Caco-2 (cell line): Measurements from ENCODE around the gene VPS26A. TPM values are rescaled to one million over a fixed set of nuclear protein-coding genes. Genes with fewer than 3 reads are reported as not detected.
A peak's percentile ranks its signal among the peaks of the same experiment; 100 is the strongest.

Experiments
- BruUV-seq: library from RNA; stranded (reverse); fragments of 400-500 nt; replicated peaks from 2 replicates; lab custom pipeline; 2021; lab: Mats Ljungman, UMichigan
- CTCF ChIA-PET: fragments of 300-600 bp; sonication (Branson Sonifier 250); formaldehyde crosslinking; loops from one replicate; lab custom pipeline; 2022; ENCODE audit warnings: antibody characterized with exemption; lab: Charles Lee
- POLR2A ChIA-PET: fragments of 300-600 bp; sonication (Branson Sonifier 250); formaldehyde crosslinking; loops from one replicate; lab custom pipeline; 2022; ENCODE audit warnings: antibody characterized with exemption; lab: Charles Lee
- DNase-seq, 2 experiments: peaks; one replicate each; pipeline versions ENCODE4 v3.0.0 to v3.0.0-alpha.2; 2020 to 2022
- H3K27me3 ChIP-seq: replicated peaks from 2 replicates; pipeline ENCODE4 v1.6.0; 2011; ENCODE audit warnings: low read length; ENCODE audit not compliant: control insufficient read depth, insufficient read depth
- H3K36me3 ChIP-seq: 2 replicates; pipeline ENCODE4 v1.5.1; 2011; ENCODE audit warnings: low read length; ENCODE audit not compliant: control insufficient read depth, insufficient read depth
- H3K4me1 ChIP-seq: fragments of 250-450 bp; sonication (Bioruptor Pico); 2 replicates; pipeline ENCODE4 v1.5.1; 2020; ENCODE audit warnings: mild to moderate bottlenecking
- H3K4me3 ChIP-seq: 2 replicates; pipeline ENCODE4 v1.5.1; 2011; ENCODE audit warnings: low read depth, mild to moderate bottlenecking, control low read depth, low read length
- H3K9me3 ChIP-seq: fragments of 250-450 bp; sonication (Bioruptor Pico); 2 replicates; pipeline ENCODE4 v1.5.1; 2020; ENCODE audit warnings: mild to moderate bottlenecking, moderate library complexity
- H3K27ac Mint-ChIP-seq: one replicate; pipeline ENCODE4 v1.8.0; 2022; ENCODE audit warnings: mixed read lengths; ENCODE audit not compliant: unreplicated experiment
- H3K27me3 Mint-ChIP-seq: one replicate; pipeline ENCODE4 v1.8.0; 2022; ENCODE audit warnings: mixed read lengths; ENCODE audit not compliant: insufficient read depth, unreplicated experiment
- H3K36me3 Mint-ChIP-seq: one replicate; pipeline ENCODE4 v1.8.0; 2022; ENCODE audit warnings: mild to moderate bottlenecking, mixed read lengths; ENCODE audit not compliant: insufficient read depth, unreplicated experiment
- H3K4me1 Mint-ChIP-seq: one replicate; pipeline ENCODE4 v1.8.0; 2022; ENCODE audit warnings: low read depth, mixed read lengths; ENCODE audit not compliant: unreplicated experiment
- H3K4me3 Mint-ChIP-seq: one replicate; pipeline ENCODE4 v1.8.0; 2022; ENCODE audit warnings: mild to moderate bottlenecking, moderate library complexity, mixed read lengths; ENCODE audit not compliant: unreplicated experiment
- H3K9me3 Mint-ChIP-seq: one replicate; pipeline ENCODE4 v1.8.0; 2022; ENCODE audit warnings: mixed read lengths; ENCODE audit not compliant: unreplicated experiment
- intact Hi-C: fragments of 100-400 bp; cut with micrococcal nuclease; formaldehyde crosslinking; loops from one replicate; pipeline ENCODE4 v1.10.0; 2022; ENCODE audit not compliant: unreplicated experiment
- total RNA-seq: library from RNA; stranded (reverse); gene quantifications from 2 replicates; pipeline ENCODE4 v1.2.3, GENCODE V29; 2022
- TF ChIP-seq, protein P1 (sequence below), 2 experiments: fragments of 200-600 bp in 1 of 2; IDR thresholded peaks; 1 replicate in 1 of 2; 2 replicates in 1 of 2; pipeline versions ENCODE4 v1.5.1 to v1.8.0; 2011 to 2022; ENCODE audit warnings: antibody characterized with exemption in 1 of 2, control low read depth in 1 of 2, inconsistent platforms in 1 of 2, low read depth in 1 of 2, low read length in 1 of 2, mild to moderate bottlenecking in 1 of 2, moderate library complexity in 1 of 2; ENCODE audit not compliant: insufficient read depth in 1 of 2, severe bottlenecking in 1 of 2, unreplicated experiment in 1 of 2

Gene VPS26A
- total RNA-seq, 1 experiment from 2014 or later: 143 TPM

DNA sequence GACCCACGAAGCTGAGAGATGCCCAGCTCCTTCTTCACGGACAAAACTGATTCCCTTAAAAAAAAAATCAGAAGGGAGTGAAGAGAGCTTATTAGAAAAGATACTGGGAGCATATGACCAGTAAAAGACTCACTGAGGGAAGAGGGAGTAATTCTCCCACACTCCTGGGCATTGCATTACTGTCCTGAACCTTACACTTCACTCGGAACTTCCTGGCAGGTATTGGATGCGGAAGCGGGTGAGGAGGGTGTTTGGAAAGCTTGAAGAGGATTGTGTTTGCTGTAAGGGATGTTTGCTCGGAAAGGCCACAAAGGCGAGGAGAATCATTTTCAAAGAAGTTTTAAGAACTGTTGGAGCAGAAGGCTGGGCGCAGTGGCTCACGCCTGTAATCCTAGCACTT lies 96.5 kb downstream of the VPS26A start:
- Histone ChIP-seq H3K4me1 (peaks cover 72% of the 10 kb centered on the region), H3K9me3 (no peaks in the 10 kb centered on the region), H3K4me3 (peak overlapping the region; percentile 23), H3K36me3 (no peaks in the 10 kb centered on the region), H3K27me3 (no peaks in the 10 kb centered on the region)
- peak overlapping the region; percentile 86 for H3K27ac Mint-ChIP-seq
- H3K9me3 Mint-ChIP-seq: no peaks in the 10 kb centered on the region
- peak overlapping the region; percentile 68 for H3K4me3 Mint-ChIP-seq
- H3K36me3 Mint-ChIP-seq: peaks cover 10% of the 10 kb centered on the region
- H3K27me3 Mint-ChIP-seq: no peaks in the 10 kb centered on the region
- ChIA-PET POLR2A (interaction anchor here (0.6 to 1.0 kb wide), 2 partner anchors 41 to 168 kb away, joined by 3 to 4 read pairs; partner anchors contain the start of gene SUPV3L1), CTCF (interaction anchor here (0.7 to 1.5 kb wide), 3 partner anchors 15 to 188 kb away, joined by 3 to 9 read pairs (median 7); no protein-coding TSS in a partner anchor)
- no peak for DNase-seq
- intact Hi-C loops: no loop called here
- TF ChIP-seq, protein P1, sequence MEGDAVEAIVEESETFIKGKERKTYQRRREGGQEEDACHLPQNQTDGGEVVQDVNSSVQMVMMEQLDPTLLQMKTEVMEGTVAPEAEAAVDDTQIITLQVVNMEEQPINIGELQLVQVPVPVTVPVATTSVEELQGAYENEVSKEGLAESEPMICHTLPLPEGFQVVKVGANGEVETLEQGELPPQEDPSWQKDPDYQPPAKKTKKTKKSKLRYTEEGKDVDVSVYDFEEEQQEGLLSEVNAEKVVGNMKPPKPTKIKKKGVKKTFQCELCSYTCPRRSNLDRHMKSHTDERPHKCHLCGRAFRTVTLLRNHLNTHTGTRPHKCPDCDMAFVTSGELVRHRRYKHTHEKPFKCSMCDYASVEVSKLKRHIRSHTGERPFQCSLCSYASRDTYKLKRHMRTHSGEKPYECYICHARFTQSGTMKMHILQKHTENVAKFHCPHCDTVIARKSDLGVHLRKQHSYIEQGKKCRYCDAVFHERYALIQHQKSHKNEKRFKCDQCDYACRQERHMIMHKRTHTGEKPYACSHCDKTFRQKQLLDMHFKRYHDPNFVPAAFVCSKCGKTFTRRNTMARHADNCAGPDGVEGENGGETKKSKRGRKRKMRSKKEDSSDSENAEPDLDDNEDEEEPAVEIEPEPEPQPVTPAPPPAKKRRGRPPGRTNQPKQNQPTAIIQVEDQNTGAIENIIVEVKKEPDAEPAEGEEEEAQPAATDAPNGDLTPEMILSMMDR (IDR thresholded peaks at IDR 0.05; ENCODE audit: insufficient read depth in 1 of 2, low read depth in 1 of 2, low read length in 1 of 2, severe bottlenecking in 1 of 2, unreplicated experiment in 1 of 2): no peak
- TSS peak; percentile 72 for BruUV-seq
- H3K4me1 Mint-ChIP-seq: peaks cover 33% of the 10 kb centered on the region

Other genes starting within 250 kb of the VPS26A start
- 76.7 and 81.4 TPM in 2 replicates for gene DDX50, start 222.9 kb upstream of the VPS26A start, total RNA-seq
- gene DDX21, start 168.0 kb upstream of the VPS26A start, total RNA-seq: 239 and 243 TPM in 2 replicates
- 57.6 and 58.9 TPM in 2 replicates for gene KIFBP, start 135.4 kb upstream of the VPS26A start, total RNA-seq
- not detected in 2 replicates for gene SRGN, start 36.1 kb upstream of the VPS26A start, total RNA-seq
- gene SUPV3L1, start 56.1 kb downstream of the VPS26A start, total RNA-seq: 77.1 and 79.2 TPM in 2 replicates
- 18.7 and 24.5 TPM in 2 replicates for gene HKDC1, start 96.2 kb downstream of the VPS26A start, total RNA-seq
- 27.2 and 35.4 TPM in 2 replicates for gene HK1, start 154.3 kb downstream of the VPS26A start, total RNA-seq